ENCODE results near the gene ZXDC. TPM values are rescaled to one million over a fixed set of nuclear protein-coding genes. Genes with fewer than 3 reads are reported as not detected.

ZXDC gene
- polyA plus RNA-seq, 1 donor (not counting 4 experiments of a cell fraction or from before 2014, with no cell fraction given), result 10.7 TPM

DNA sequence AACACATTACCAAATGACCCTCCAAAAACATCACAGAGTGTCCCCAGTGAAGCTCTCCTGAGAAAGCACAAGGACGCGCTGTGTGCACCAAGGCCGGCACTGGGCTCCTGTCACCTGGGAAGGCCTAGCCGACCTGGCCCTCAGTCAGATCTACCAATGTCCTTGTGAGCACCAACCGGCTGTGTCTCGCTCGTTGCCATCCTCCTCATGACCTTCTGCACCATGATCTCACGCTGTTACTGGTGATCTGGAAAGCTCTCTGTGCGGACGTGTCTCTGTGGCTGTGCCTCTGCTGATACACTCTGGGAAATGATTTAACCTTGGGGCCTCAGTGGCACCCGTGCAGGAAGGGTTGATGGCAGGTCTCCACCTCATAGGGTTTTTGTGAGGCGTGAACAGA is 24.2 kb downstream of the ZXDC start:
- no peak for TF ChIP-seq EZH2 (IDR thresholded peaks at IDR 0.05; ENCODE audit: low read length)
- Histone ChIP-seq H4K20me1 (ENCODE audit: control insufficient read depth, extremely low read depth, insufficient read depth, low read length) (peaks cover 4% of the 10 kb centered on the region), H3K9me3 (ENCODE audit: control insufficient read depth, low read depth, low read length) (no peaks in the 10 kb centered on the region), H3K4me1 (ENCODE audit: control insufficient read depth, extremely low read depth, insufficient read depth, low read length) (no peaks in the 10 kb centered on the region), H3K4me2 (ENCODE audit: control insufficient read depth, extremely low read depth, insufficient read depth, low read depth, low read length) (no peak overlapping the region), H3K27me3 (ENCODE audit: control insufficient read depth, extremely low read depth, insufficient read depth, low read length) (no peaks in the 10 kb centered on the region), H2AFZ (ENCODE audit: control insufficient read depth, low read length) (no peak overlapping the region), H3K9ac (ENCODE audit: control insufficient read depth, extremely low read depth, insufficient read depth, low read length) (no peak overlapping the region), H3K9me1 (ENCODE audit: control insufficient read depth, extremely low read depth, insufficient read depth, low read length) (no peaks in the 10 kb centered on the region), H3K4me3 (ENCODE audit: control insufficient read depth in 2 of 3, extremely low read depth in 1 of 3, insufficient read depth in 2 of 3, low read depth in 1 of 3, low read length in 3 of 3) (no peak overlapping the region), H3K36me3 (ENCODE audit: control insufficient read depth in 2 of 2, extremely low read depth in 1 of 2, insufficient read depth in 2 of 2, low read length in 2 of 2) (peaks cover 23 to 26% of the 10 kb centered on the region in 2 experiments), H3K27ac (ENCODE audit: control insufficient read depth, insufficient read depth, low read length) (no peak overlapping the region), H3K79me2 (ENCODE audit: control insufficient read depth, insufficient read depth, low read length) (peaks cover 2% of the 10 kb centered on the region)
- FAIRE-seq (no peak), DNase-seq (ENCODE audit: low read depth, low spot score) (no peak)
- dilution Hi-C loops (cut with MboI; ENCODE audit: extremely low pct_ligation_motif_present, low sequenced_read_pairs), result no loop called here

DNA sequence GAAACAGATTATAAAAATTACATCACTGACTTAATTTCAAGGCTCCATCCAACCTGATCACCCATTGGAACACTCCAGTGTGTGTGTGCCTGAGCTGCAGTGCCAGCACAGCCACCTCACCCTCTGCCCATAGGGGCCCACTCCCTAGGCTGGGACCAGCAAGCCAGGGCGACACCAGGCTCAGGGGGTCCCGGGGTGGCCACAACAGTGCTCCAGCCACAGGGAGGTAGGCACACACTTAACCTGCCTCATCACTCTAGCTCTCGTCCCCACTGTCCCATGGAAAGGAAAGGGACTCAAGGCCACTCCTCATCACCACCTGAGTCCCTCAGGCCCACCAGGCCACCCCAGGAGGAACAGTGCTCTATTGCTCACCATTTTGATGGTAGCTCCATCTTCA is 24.9 kb downstream of the ZXDC start:
- no peaks in the 10 kb centered on the region for H3K4me1 ChIP-seq (ENCODE audit: control insufficient read depth, extremely low read depth, insufficient read depth, low read length)
- no peak overlapping the region for H3K27ac ChIP-seq (ENCODE audit: control insufficient read depth, insufficient read depth, low read length)
- peaks cover 18 to 19% of the 10 kb centered on the region in 2 experiments for H3K36me3 ChIP-seq (ENCODE audit: control insufficient read depth in 2 of 2, extremely low read depth in 1 of 2, insufficient read depth in 2 of 2, low read length in 2 of 2)
- H3K9me1 ChIP-seq (ENCODE audit: control insufficient read depth, extremely low read depth, insufficient read depth, low read length), result no peaks in the 10 kb centered on the region
- FAIRE-seq (no peak), DNase-seq (ENCODE audit: low read depth, low spot score) (no peak)
- dilution Hi-C loops (cut with MboI; ENCODE audit: extremely low pct_ligation_motif_present, low sequenced_read_pairs), result no loop called here
- H3K9ac ChIP-seq (ENCODE audit: control insufficient read depth, extremely low read depth, insufficient read depth, low read length), result no peak overlapping the region
- TF ChIP-seq EZH2 (IDR thresholded peaks at IDR 0.05; ENCODE audit: low read length), result no peak
- TF ChIP-seq, protein P1, sequence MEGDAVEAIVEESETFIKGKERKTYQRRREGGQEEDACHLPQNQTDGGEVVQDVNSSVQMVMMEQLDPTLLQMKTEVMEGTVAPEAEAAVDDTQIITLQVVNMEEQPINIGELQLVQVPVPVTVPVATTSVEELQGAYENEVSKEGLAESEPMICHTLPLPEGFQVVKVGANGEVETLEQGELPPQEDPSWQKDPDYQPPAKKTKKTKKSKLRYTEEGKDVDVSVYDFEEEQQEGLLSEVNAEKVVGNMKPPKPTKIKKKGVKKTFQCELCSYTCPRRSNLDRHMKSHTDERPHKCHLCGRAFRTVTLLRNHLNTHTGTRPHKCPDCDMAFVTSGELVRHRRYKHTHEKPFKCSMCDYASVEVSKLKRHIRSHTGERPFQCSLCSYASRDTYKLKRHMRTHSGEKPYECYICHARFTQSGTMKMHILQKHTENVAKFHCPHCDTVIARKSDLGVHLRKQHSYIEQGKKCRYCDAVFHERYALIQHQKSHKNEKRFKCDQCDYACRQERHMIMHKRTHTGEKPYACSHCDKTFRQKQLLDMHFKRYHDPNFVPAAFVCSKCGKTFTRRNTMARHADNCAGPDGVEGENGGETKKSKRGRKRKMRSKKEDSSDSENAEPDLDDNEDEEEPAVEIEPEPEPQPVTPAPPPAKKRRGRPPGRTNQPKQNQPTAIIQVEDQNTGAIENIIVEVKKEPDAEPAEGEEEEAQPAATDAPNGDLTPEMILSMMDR (optimal IDR thresholded peaks at IDR 0.05 in 1 of 3, IDR thresholded peaks at IDR 0.05 in 1 of 3, conservative IDR thresholded peaks at IDR 0.05 in 1 of 3; ENCODE audit: extremely low read depth in 1 of 3, insufficient read depth in 2 of 3, low read length in 3 of 3), result no peak
- H2AFZ ChIP-seq (ENCODE audit: control insufficient read depth, low read length), result no peak overlapping the region
- H3K4me2 ChIP-seq (ENCODE audit: control insufficient read depth, extremely low read depth, insufficient read depth, low read depth, low read length), result no peak overlapping the region
- H3K4me3 ChIP-seq (ENCODE audit: control insufficient read depth in 2 of 3, extremely low read depth in 1 of 3, insufficient read depth in 2 of 3, low read depth in 1 of 3, low read length in 3 of 3), result no peak overlapping the region
- no peaks in the 10 kb centered on the region for H3K9me3 ChIP-seq (ENCODE audit: control insufficient read depth, low read depth, low read length)
- peaks cover 4% of the 10 kb centered on the region for H4K20me1 ChIP-seq (ENCODE audit: control insufficient read depth, extremely low read depth, insufficient read depth, low read length)
- no peaks in the 10 kb centered on the region for H3K79me2 ChIP-seq (ENCODE audit: control insufficient read depth, insufficient read depth, low read length)
- no peaks in the 10 kb centered on the region for H3K27me3 ChIP-seq (ENCODE audit: control insufficient read depth, extremely low read depth, insufficient read depth, low read length)

DNA sequence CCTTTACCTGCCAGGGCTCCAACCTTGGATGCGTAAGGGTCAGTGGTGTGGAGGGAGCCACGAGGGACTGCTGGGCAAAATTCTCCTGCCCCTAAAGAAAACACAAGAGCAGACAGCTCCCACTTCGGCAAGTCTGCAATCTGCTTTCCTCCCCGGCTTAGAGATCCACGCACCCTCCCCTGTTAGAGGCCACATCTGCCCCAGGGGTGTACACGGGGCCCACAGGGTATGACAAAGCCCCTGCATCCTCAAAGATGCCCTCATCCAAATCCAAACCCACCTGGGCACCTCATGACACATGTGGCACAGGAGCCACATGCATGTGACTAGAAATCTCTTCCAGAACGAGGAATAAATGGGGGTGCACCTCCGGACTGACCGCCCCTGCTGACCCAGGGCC is 25.5 kb downstream of the ZXDC start:
- Histone ChIP-seq H3K27me3 (ENCODE audit: control insufficient read depth, extremely low read depth, insufficient read depth, low read length) (no peaks in the 10 kb centered on the region), H3K4me1 (ENCODE audit: control insufficient read depth, extremely low read depth, insufficient read depth, low read length) (no peaks in the 10 kb centered on the region), H4K20me1 (ENCODE audit: control insufficient read depth, extremely low read depth, insufficient read depth, low read length) (peaks cover 4% of the 10 kb centered on the region), H3K4me3 (ENCODE audit: control insufficient read depth in 2 of 3, extremely low read depth in 1 of 3, insufficient read depth in 2 of 3, low read depth in 1 of 3, low read length in 3 of 3) (no peak overlapping the region), H3K79me2 (ENCODE audit: control insufficient read depth, insufficient read depth, low read length) (no peaks in the 10 kb centered on the region), H2AFZ (ENCODE audit: control insufficient read depth, low read length) (no peak overlapping the region), H3K9ac (ENCODE audit: control insufficient read depth, extremely low read depth, insufficient read depth, low read length) (no peak overlapping the region), H3K9me1 (ENCODE audit: control insufficient read depth, extremely low read depth, insufficient read depth, low read length) (peaks cover 2% of the 10 kb centered on the region), H3K27ac (ENCODE audit: control insufficient read depth, insufficient read depth, low read length) (no peak overlapping the region), H3K4me2 (ENCODE audit: control insufficient read depth, extremely low read depth, insufficient read depth, low read depth, low read length) (no peak overlapping the region), H3K36me3 (ENCODE audit: control insufficient read depth in 2 of 2, extremely low read depth in 1 of 2, insufficient read depth in 2 of 2, low read length in 2 of 2) (peaks cover 14 to 18% of the 10 kb centered on the region in 2 experiments), H3K9me3 (ENCODE audit: control insufficient read depth, low read depth, low read length) (no peaks in the 10 kb centered on the region)
- TF ChIP-seq EZH2 (IDR thresholded peaks at IDR 0.05; ENCODE audit: low read length), result no peak
- TF ChIP-seq, protein P1 (optimal IDR thresholded peaks at IDR 0.05 in 1 of 3, IDR thresholded peaks at IDR 0.05 in 1 of 3, conservative IDR thresholded peaks at IDR 0.05 in 1 of 3; ENCODE audit: extremely low read depth in 1 of 3, insufficient read depth in 2 of 3, low read length in 3 of 3), result no peak
- no peak for DNase-seq (ENCODE audit: low read depth, low spot score)
- FAIRE-seq, result no peak
- dilution Hi-C loops (cut with MboI; ENCODE audit: extremely low pct_ligation_motif_present, low sequenced_read_pairs), result no loop called here

All from keratinocyte (primary cell).